Endothelial cell of umbilical vein (primary cell): Measurements from ENCODE around the gene AFG1L. TPM values are rescaled to one million over a fixed set of nuclear protein-coding genes. Genes with fewer than 3 reads are reported as not detected.

ENCODE experiments used
- BruUV-seq: library from RNA; stranded (reverse); fragments of 400-500 nt; replicated peaks from 2 replicates; lab custom pipeline; 2021; lab: Mats Ljungman, UMichigan
- CTCF ChIA-PET: fragments of 300-600, 350-600 bp; sonication (Branson Sonifier 250); formaldehyde crosslinking; loops from one replicate; lab custom pipeline; 2021; ENCODE audit warnings: antibody characterized with exemption, inconsistent platforms; lab: Charles Lee
- POLR2A ChIA-PET: fragments of 300-600, 350-600 bp; sonication (Branson Sonifier 250); formaldehyde crosslinking; loops from one replicate; lab custom pipeline; 2021; ENCODE audit warnings: antibody characterized with exemption, inconsistent platforms; lab: Charles Lee
- DNase-seq: peaks from one replicate; pipeline ENCODE4 v3.0.0-alpha.2; 2011; ENCODE audit warnings: low read depth, low spot score
- FAIRE-seq: peaks from 2 replicates; lab custom pipeline; 2011; peaks lifted over from hg19 to GRCh38; lab: Jason Lieb, UNC
- H2AFZ ChIP-seq: 2 replicates; pipeline ENCODE4 v1.6.0; 2012; ENCODE audit warnings: low read depth, low read length, control low read depth, inconsistent platforms
- H3K27ac ChIP-seq: 2 replicates; pipeline ENCODE4 v1.5.1; 2011; ENCODE audit warnings: low read depth, mild to moderate bottlenecking, control low read depth, low read length, moderate library complexity; ENCODE audit not compliant: insufficient read depth
- H3K27me3 ChIP-seq, 2 experiments: 2 replicates each; pipeline versions ENCODE4 v1.6.0 to v1.6.1; 2011; ENCODE audit warnings: low read length in 2 of 2, mixed read lengths in 1 of 2; ENCODE audit not compliant: control insufficient read depth in 2 of 2, insufficient read depth in 2 of 2
- H3K36me3 ChIP-seq, 2 experiments: 2 replicates in 1 of 2; 3 replicates in 1 of 2; pipeline ENCODE4 v1.5.1; 2011; ENCODE audit warnings: low read length in 2 of 2, mild to moderate bottlenecking in 1 of 2, moderate library complexity in 1 of 2; ENCODE audit not compliant: control insufficient read depth in 2 of 2, insufficient read depth in 2 of 2; ENCODE audit errors: extremely low read depth in 1 of 2
- H3K4me1 ChIP-seq: 3 replicates; pipeline ENCODE4 v1.5.1; 2011; ENCODE audit warnings: mild to moderate bottlenecking, low read length; ENCODE audit not compliant: control insufficient read depth, insufficient read depth; ENCODE audit errors: extremely low read depth
- H3K4me2 ChIP-seq: 2 replicates; pipeline ENCODE4 v1.6.1; 2011; ENCODE audit warnings: low read length, control low read depth, mixed read lengths; ENCODE audit not compliant: insufficient read depth
- H3K4me3 ChIP-seq, 3 experiments: fragments of 200-600 bp in 1 of 3; sonication (generic), shearing (Covaris generic) in 1 of 3; replicated peaks in 1 of 3; 2 replicates each; pipeline ENCODE4 v1.5.1; 2011 to 2016; ENCODE audit warnings: control low read depth in 3 of 3, low read length in 3 of 3, mild to moderate bottlenecking in 2 of 3, inconsistent platforms in 1 of 3, low read depth in 1 of 3, moderate library complexity in 1 of 3; ENCODE audit not compliant: insufficient read depth in 1 of 3
- H3K79me2 ChIP-seq: 2 replicates; pipeline ENCODE4 v1.6.0; 2012; ENCODE audit warnings: low read length, inconsistent platforms; ENCODE audit not compliant: control insufficient read depth, insufficient read depth
- H3K9ac ChIP-seq: replicated peaks from 2 replicates; pipeline ENCODE3; 2011; ENCODE audit warnings: low read length, control low read depth; ENCODE audit not compliant: insufficient read depth; ENCODE audit errors: extremely low read depth
- H3K9me1 ChIP-seq: replicated peaks from 3 replicates; pipeline ENCODE4 v1.6.0; 2011; ENCODE audit warnings: mild to moderate bottlenecking, low read length; ENCODE audit not compliant: control insufficient read depth, insufficient read depth; ENCODE audit errors: extremely low read depth
- H3K9me3 ChIP-seq: replicated peaks from 2 replicates; pipeline ENCODE4 v1.5.1; 2012; ENCODE audit warnings: low read length, inconsistent platforms; ENCODE audit not compliant: control insufficient read depth, insufficient read depth
- H4K20me1 ChIP-seq: replicated peaks from 2 replicates; pipeline ENCODE3; 2011; ENCODE audit warnings: mild to moderate bottlenecking, low read length; ENCODE audit not compliant: control insufficient read depth, insufficient read depth; ENCODE audit errors: extremely low read depth
- CTCF ChIP-seq, 2 donors: IDR thresholded peaks; 1 replicate in 1 of 2; 2 replicates in 1 of 2; pipeline ENCODE4 v1.5.1; 2011; ENCODE audit warnings: low read length in 2 of 2, mild to moderate bottlenecking in 2 of 2, moderate library complexity in 2 of 2, control low read depth in 1 of 2, inconsistent platforms in 1 of 2, low read depth in 1 of 2; ENCODE audit not compliant: insufficient read depth in 1 of 2; ENCODE audit errors: extremely low read depth in 1 of 2
- EZH2 ChIP-seq: IDR thresholded peaks from 2 replicates; pipeline ENCODE4 v1.6.1; 2012; ENCODE audit warnings: borderline replicate concordance, low read depth, mild to moderate bottlenecking, moderate library complexity, low read length, inconsistent platforms; ENCODE audit not compliant: severe bottlenecking
- FOS ChIP-seq: IDR thresholded peaks from 2 replicates; pipeline ENCODE4 v1.6.1; 2011; ENCODE audit warnings: mild to moderate bottlenecking, low read length, moderate library complexity, borderline replicate concordance; ENCODE audit not compliant: insufficient read depth
- GATA2 ChIP-seq: IDR thresholded peaks from 2 replicates; pipeline ENCODE4 v1.7.0; 2011; ENCODE audit warnings: low read depth, mild to moderate bottlenecking, moderate library complexity, mixed read lengths, low read length; ENCODE audit not compliant: insufficient read length, insufficient read depth
- JUN ChIP-seq: IDR thresholded peaks from 2 replicates; pipeline ENCODE4 v1.6.1; 2011; ENCODE audit warnings: borderline replicate concordance, low read depth; ENCODE audit not compliant: insufficient read length, insufficient read depth
- MAX ChIP-seq: IDR thresholded peaks from 2 replicates; pipeline ENCODE4 v1.6.1; 2011; ENCODE audit not compliant: insufficient read depth, insufficient read length
- MYC ChIP-seq: IDR thresholded peaks from one replicate; pipeline ENCODE4 v1.6.1; 2011; ENCODE audit warnings: mild to moderate bottlenecking, low read depth, low read length
- POLR2A ChIP-seq: IDR thresholded peaks from 2 replicates; pipeline ENCODE4 v1.6.1; 2012; ENCODE audit warnings: low read depth, mild to moderate bottlenecking, control low read depth, low read length
- POLR2AphosphoS5 ChIP-seq: IDR thresholded peaks from 2 replicates; pipeline ENCODE4 v1.6.1; 2012; ENCODE audit warnings: low read depth, mild to moderate bottlenecking, control low read depth, low read length, moderate library complexity; ENCODE audit not compliant: insufficient read depth
- dilution Hi-C: fragments of 300-500 bp; cut with MboI; formaldehyde crosslinking; loops from one replicate; pipeline ENCODE4 v1.15.0; 2019; ENCODE audit warnings: low sequenced_read_pairs; ENCODE audit not compliant: extremely low pct_ligation_motif_present
- intact Hi-C: fragments of 100-400 bp; cut with micrococcal nuclease; formaldehyde crosslinking; loops from one replicate; pipeline ENCODE4 v1.10.0; 2022
- polyA plus RNA-seq, 4 experiments: library from polyadenylated mRNA; depleted of rRNA in 3 of 4; stranded (reverse) in 3 of 4; unstranded in 1 of 4; fragments of >200 nt; gene quantifications; 2 replicates each; pipeline versions ENCODE4 v1.2.1 to v1.2.3, GENCODE V29; 2011 to 2012; ENCODE audit warnings: missing spikeins in 1 of 4
- total RNA-seq: library from RNA; stranded (reverse); gene quantifications from 2 replicates; pipeline ENCODE4 v1.2.3, GENCODE V29; 2021

AFG1L gene
- total and polyA plus RNA-seq, 2 donors (not counting 3 experiments of a cell fraction or from before 2014, with no cell fraction given): 1.0 to 6.2 TPM

- H3K4me3 ChIP-seq: no peak overlapping the region
- no peak for DNase-seq
- CTCF ChIA-PET: interaction anchor here (1.0 to 6.9 kb wide), 7 partner anchors 14 to 517 kb away, joined by 3 to 38 read pairs (median 4); partner anchors contain the start of gene ARMC2
- peaks cover 3 to 4% of the 10 kb centered on the region in 2 experiments for H3K27me3 ChIP-seq
- H2AFZ ChIP-seq: no peak overlapping the region
- H3K36me3 ChIP-seq: no peaks in the 10 kb centered on the region
- H3K9ac ChIP-seq: no peak overlapping the region
- no peak for FAIRE-seq
- intact Hi-C loops: loop anchor here (5.0 kb wide), 1 partner anchor 516 kb away; no protein-coding TSS in a partner anchor
- BruUV-seq: no TSS peak
- no peak overlapping the region for H3K4me2 ChIP-seq
- no peaks in the 10 kb centered on the region for H3K9me3 ChIP-seq
- H3K9me1 ChIP-seq: no peaks in the 10 kb centered on the region
- POLR2A ChIA-PET: no interaction called here
- no peak overlapping the region for H3K27ac ChIP-seq
- no peaks in the 10 kb centered on the region for H4K20me1 ChIP-seq
- TF ChIP-seq MYC: no peak
- TF ChIP-seq CTCF (IDR thresholded peaks at IDR 0.05; ENCODE audit: extremely low read depth in 1 of 2, insufficient read depth in 1 of 2, low read depth in 1 of 2, low read length in 2 of 2): no peak
- TF ChIP-seq GATA2: no peak
- no peak for TF ChIP-seq POLR2A
- no peak for TF ChIP-seq EZH2
- TF ChIP-seq FOS: no peak
- TF ChIP-seq POLR2AphosphoS5: no peak
- no peak for TF ChIP-seq JUN
- TF ChIP-seq MAX: no peak
- dilution Hi-C loops: no loop called here
- H3K79me2 ChIP-seq: no peaks in the 10 kb centered on the region
- H3K4me1 ChIP-seq: peaks cover 5% of the 10 kb centered on the region
Observed at GRCh38 chr6:108556250-108556649, 261.4 kb downstream of the AFG1L start.
